GM12864 (cell line): ENCODE measurements around the gene TAS1R1.
A peak's percentile ranks its signal among the peaks of the same experiment; 100 is the strongest.

Experiments used
- DNase-seq: peaks from one replicate; pipeline ENCODE4 v3.0.0-alpha.2; 2011; ENCODE audit warnings: low read depth
- H3K4me3 ChIP-seq: 2 replicates; pipeline ENCODE4 v1.5.1; 2011; ENCODE audit warnings: mild to moderate bottlenecking, low read depth, low read length, control low read depth
- CTCF ChIP-seq: IDR thresholded peaks from 2 replicates; pipeline ENCODE4 v1.5.1; 2011; ENCODE audit warnings: low read depth, mild to moderate bottlenecking, moderate library complexity, low read length, control low read depth, inconsistent platforms; ENCODE audit errors: missing control alignments

Gene TAS1R1

GRCh38 chr1:6572653-6573383, 17.7 kb downstream of the TAS1R1 start:
- no peak for DNase-seq
- TF ChIP-seq CTCF = no peak
- no peak overlapping the region for H3K4me3 ChIP-seq

GRCh38 chr1:6574025-6574620, 19.0 kb downstream of the TAS1R1 start:
- TF ChIP-seq CTCF = no peak
- H3K4me3 ChIP-seq = no peak overlapping the region
- DNase-seq = no peak

- no peak for TF ChIP-seq CTCF
- DNase-seq = no peak
Observed at GRCh38 chr1:6574818-6575217, 19.7 kb downstream of the TAS1R1 start.

GRCh38 chr1:6577831-6578525, 22.9 kb downstream of the TAS1R1 start:
- TF ChIP-seq CTCF = no peak
- no peak overlapping the region for H3K4me3 ChIP-seq
- DNase-seq = no peak

More at GRCh38 chr1:6574818-6575217, 19.7 kb downstream of the TAS1R1 start:
- H3K4me3 ChIP-seq = no peak overlapping the region

- no peak overlapping the region for H3K4me3 ChIP-seq
- DNase-seq = no peak
- TF ChIP-seq CTCF = no peak
Observed at GRCh38 chr1:6578624-6579373, 23.7 kb downstream of the TAS1R1 start.

GRCh38 chr1:6579374-6580118, 24.4 kb downstream of the TAS1R1 start, which contains the start of gene ZBTB48:
ZBTB48 (plus strand) TSS chr1:6579994; CDS start chr1:6580610, 616 bp downstream.
- peak; percentile 83 for DNase-seq
- TF ChIP-seq CTCF = no peak
- peak within 1 kb of the TSS; percentile 77 for H3K4me3 ChIP-seq
